GM20431 (cell line): Measurements from ENCODE around the gene INAVA.
"Not testable (repeated sequence)": the region's sequence is repeated elsewhere in the genome, so short reads cannot be mapped to it uniquely, and the experiment has no call there.

Experiments
- in situ Hi-C: fragments of 300-500 bp; cut with MseI, MboI; formaldehyde crosslinking; loops from one replicate; pipeline ENCODE4 v1.15.0; 2020; ENCODE audit warnings: low sequenced_read_pairs; ENCODE audit not compliant: unreplicated experiment

The INAVA gene

GRCh38 chr1:200896531-200897196, 2.0 kb downstream of the INAVA start:
- in situ Hi-C loops, result no loop called here

- in situ Hi-C loops, result no loop called here
Observed at GRCh38 chr1:200897259-200897658, 2.6 kb downstream of the INAVA start.

- in situ Hi-C loops, result no loop called here
Observed at GRCh38 chr1:200899015-200899386, 4.3 kb downstream of the INAVA start.

GRCh38 chr1:200899451-200899915, 4.8 kb downstream of the INAVA start:
- in situ Hi-C loops, result no loop called here

GRCh38 chr1:200899954-200900867, 5.5 kb downstream of the INAVA start:
- in situ Hi-C loops, result no loop called here

GRCh38 chr1:200900877-200901276, 6.2 kb downstream of the INAVA start:
- in situ Hi-C loops, result no loop called here

- in situ Hi-C loops, result no loop called here
Observed at GRCh38 chr1:200901350-200901749, 6.7 kb downstream of the INAVA start.

- in situ Hi-C loops, result no loop called here
Observed at GRCh38 chr1:200901796-200902444, 7.2 kb downstream of the INAVA start.

GRCh38 chr1:200903793-200904192, 9.1 kb downstream of the INAVA start:
- in situ Hi-C loops, result no loop called here

- in situ Hi-C loops, result no loop called here
Observed at GRCh38 chr1:200904772-200905171, 10.1 kb downstream of the INAVA start.

- in situ Hi-C loops, result no loop called here
Observed at GRCh38 chr1:200905411-200906052, 10.8 kb downstream of the INAVA start.

- in situ Hi-C loops, result no loop called here
Observed at GRCh38 chr1:200906491-200906890, 11.8 kb downstream of the INAVA start.

GRCh38 chr1:200907611-200908097, 13.0 kb downstream of the INAVA start:
- in situ Hi-C loops, result no loop called here

- in situ Hi-C loops, result no loop called here
Observed at GRCh38 chr1:200908191-200908868, 13.6 kb downstream of the INAVA start.

- in situ Hi-C loops, result no loop called here
Observed at GRCh38 chr1:200909071-200909470, 14.4 kb downstream of the INAVA start.

- in situ Hi-C loops, result no loop called here
Observed at GRCh38 chr1:200909757-200910239, 15.1 kb downstream of the INAVA start.

GRCh38 chr1:200911361-200911760, 16.7 kb downstream of the INAVA start:
- in situ Hi-C loops, result no loop called here

GRCh38 chr1:200911936-200912335, 17.2 kb downstream of the INAVA start:
- in situ Hi-C loops, result not testable (repeated sequence)

- in situ Hi-C loops, result no loop called here
Observed at GRCh38 chr1:200912737-200913407, 18.2 kb downstream of the INAVA start.
